Measurements from ENCODE around the gene KIF5A. TPM values are rescaled to one million over a fixed set of nuclear protein-coding genes. Genes with fewer than 3 reads are reported as not detected.

The KIF5A gene
- total RNA-seq, result 0.17 TPM in 1 of 2 replicates, not detected in the other

GRCh38 chr12:57549909-57550640 lies at the start of gene KIF5A:
Gene KIF5A (plus strand): TSS chr12:57550044. CDS start chr12:57550272, 228 bp downstream.

DNA sequence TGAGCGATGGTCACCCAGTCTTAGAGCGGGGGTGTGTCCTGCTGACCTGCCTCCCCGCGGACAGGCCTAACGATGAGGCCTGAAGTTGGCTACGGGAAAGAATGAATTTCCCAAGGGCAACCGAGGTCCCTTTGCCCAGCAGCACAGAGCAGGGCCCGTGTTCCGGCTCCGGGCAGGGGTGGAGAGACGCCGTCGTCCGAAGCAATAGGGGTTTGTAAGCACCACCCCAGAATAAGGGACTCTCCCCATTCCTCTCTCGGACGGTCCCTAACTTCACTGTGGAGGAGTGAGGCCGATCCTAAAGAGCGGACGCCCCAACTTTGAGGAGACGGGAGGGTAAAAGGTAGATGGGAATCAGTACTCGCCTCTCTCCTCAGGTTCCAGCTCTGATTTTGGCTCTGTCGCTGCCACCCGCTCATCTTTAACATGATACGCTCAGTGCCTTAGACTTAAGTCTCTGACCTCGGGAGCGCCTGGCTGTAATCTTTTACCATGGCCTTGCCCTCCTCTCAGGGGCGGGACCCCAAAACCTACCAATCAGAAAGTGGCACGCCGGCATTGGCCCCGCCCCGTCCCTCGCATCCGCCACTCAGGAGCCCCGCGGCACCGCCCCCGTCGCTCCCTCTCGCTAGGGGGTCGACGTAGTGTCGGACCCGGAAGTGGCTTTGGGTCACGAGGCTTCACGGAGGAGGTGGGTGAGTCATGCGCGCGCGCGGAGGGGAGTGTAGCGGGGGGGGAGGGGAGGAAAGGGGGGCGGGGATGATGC lies 29.6 kb upstream of the KIF5A start, which contains the start of gene DDIT3:
DDIT3 (minus strand) TSS at position 462 of the 766 bp plus-strand sequence. CDS start 3,108 bp downstream, outside the sequence.

DNA sequence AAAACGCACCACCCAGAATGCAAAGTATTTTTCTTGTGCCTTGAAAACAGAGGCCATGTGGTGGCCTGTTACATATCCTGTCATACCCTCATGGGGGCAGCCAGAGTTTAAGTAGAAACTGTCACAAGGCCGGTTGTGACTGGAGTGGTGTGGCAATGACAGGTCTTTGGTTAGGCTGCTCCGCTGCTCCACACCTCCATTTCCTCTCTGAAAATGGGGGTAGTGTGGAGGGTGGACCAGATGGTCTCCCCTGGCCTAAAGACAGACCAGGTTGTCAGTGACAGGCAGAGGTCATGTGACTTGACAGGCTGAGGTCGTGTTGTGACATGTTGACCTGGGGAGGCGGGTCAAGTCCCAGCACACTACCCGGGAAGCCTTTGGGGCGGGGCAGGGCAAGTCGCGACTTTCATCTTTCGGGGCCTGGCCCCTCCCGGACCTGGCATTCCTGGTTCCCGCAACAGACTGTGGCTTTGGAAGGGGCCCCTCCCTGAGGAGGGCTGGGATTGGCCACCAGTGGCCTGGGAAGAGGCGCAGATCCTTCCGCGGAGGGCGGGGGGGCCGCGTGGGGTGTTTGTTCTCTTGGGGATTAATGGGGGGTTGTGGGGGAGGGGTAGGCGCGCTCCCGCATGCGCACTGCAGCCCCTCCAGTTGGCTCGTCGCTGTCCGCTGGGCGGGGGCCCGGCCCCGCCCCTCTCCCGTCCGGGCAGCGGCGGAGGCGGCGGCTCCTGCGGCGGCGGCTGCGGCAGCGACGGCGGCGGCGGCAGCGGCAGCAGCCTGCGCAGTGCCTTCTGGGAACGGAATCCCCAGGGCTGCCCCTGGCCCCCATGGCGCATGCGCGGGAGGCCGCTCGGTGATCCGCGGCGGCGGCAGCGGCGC lies 27.6 kb upstream of the KIF5A start, which contains the start of gene MBD6:
MBD6 (plus strand) TSS at position 814 of the 876 bp plus-strand sequence. CDS start 1,480 bp downstream, outside the sequence.

DNA sequence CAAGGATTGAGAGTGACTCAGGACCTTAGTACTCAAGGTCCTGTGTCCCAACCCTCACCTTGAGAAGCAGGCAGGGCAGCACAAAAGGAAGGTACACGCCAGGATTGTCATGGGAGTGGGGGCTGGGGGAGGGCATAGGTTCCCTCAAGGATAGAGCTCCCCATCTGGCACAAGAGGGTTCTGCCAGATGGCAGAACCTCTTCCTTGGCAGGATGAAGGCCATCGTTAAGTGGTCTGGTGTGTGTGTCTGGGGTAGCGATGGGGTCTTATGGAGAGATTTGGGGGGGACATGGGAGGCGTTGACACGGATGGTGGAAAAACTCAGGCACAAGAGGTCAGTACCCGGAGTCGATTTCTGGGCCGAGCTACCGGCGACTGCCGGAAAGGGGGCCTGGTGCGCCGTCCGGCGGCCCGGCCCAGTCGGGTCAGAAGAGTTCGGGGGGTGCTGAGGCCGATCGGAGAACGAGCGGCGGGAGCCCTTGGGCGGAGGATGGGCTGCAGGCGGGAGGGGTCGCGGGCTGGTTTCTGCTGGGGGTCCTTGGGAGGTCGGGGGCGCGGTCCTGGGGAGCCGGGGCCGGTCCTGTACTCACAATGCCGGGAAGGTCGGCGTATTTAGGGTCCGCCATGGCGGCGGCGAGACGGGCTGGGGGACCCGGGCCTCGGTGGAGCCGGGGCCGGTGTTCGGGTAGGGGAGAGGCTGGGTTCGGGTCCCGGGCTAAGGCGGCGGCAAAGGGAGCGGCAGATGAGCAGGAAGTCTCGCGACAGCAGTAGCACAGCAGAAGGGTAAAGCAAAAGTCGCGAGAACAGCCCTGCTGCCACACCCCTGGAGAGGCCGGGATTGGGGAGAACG lies 3.2 kb upstream of the KIF5A start, which contains the start of gene DCTN2:
DCTN2 (minus strand) TSS at position 755 of the 850 bp plus-strand sequence; CDS start at position 626, 129 bp downstream.

DNA sequence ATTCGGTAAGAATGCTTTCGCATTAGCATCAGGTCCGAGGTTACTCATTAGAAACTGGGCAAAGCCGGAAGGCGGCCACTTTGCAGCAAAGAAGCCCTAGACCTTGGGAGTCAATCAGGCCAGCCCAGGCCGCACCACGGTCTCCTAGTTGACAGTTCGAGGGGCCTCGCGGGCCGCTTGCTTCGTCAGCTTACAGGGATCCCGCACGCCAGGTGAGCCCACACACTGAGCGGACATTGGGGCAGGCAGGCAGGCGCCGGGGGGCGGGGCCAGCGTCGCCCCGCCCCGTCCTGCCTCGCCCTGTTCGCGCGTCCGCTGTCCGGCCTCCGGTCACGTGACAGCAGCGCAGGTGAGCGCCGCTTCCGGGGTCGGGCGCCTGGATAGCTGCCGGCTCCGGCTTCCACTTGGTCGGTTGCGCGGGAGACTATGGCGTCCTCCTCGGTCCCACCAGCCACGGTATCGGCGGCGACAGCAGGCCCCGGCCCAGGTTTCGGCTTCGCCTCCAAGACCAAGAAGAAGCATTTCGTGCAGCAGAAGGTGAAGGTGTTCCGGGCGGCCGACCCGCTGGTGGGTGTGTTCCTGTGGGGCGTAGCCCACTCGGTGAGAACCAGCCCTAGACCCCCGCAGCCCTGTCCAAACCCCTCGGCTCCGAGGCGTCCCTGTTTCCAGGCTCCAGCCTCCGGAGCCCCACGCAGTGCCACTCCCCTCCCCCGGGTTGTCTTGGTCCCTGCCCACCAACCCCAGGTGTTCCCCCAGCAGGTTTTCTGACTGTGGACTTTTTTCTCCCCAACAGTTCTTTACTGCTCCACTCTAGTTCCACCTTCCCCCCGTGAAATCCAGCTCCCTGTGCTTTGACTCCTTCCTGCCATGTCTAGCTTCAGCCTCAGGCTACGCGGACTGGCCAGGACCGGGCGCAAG lies 41.3 kb downstream of the KIF5A start, which contains the start of gene PIP4K2C:
PIP4K2C (plus strand) TSS at position 329 of the 918 bp plus-strand sequence; CDS start at position 427, 98 bp downstream.

DNA sequence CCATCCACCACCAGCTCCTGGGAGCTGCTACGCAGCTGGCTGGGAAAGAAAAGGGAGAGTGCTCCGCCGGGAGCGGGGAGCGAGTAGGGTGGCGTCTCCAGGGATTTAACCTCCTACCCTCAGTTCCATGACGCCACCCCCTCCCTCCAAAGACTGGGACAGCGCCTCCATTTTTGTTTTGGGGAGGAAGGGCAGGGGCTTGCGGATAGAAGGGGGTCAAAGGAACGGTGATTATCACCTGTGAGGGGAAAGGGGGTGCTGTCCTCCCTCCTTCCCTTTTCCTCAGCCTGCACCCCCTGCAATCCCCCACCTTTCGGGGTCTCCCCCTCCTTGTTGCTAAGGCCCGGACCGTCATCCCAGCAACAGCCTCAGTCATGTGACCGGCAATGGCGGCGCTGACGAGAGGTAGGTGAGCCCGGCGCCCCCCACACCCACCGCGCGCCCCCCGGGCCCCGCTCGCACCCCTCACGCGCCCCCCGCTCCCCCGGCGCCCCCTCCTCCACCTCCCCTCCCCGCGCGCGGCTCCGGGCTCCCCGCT lies 54.7 kb downstream of the KIF5A start, which contains the start of gene DTX3:
DTX3 (plus strand) TSS at position 371 of the 538 bp plus-strand sequence. CDS start 1,694 bp downstream, outside the sequence.

DNA sequence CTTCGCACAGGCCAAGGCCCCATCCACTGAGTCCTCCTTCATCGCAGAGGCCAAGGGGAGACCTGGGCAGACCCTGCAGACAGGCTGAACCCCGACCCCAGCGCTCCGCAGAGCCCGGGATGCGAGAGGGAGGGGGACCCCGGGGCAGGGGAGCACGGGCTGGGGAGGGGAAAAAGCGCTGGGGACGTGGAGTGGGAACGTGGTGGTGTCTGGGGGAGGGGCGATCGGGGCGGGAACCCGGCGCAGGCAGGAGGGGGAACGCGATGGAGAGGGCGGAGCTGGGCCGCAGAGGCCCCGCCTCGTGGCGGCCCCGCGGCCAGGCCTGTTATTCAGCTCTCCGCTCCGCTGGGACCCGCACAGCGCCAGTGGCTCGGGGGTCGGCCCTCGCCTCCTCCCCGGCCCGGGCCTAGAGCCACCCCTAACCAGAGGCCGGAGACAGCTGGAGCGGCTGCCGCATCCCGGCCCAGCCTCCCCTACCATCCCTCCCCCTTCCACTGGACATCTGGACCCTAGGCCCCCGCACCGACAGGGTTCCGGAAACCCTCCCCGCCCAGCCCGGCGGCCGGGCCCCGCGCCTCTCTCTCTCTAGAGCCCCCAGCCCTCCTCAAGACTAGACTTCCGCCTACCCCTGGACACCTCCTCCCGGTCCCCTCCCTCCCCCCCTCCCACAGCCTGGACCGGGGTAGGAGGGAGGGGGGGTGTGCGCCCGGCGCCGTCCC lies 61.4 kb downstream of the KIF5A start, which contains the start of gene ARHGEF25:
ARHGEF25 (plus strand) TSS at position 328 of the 719 bp plus-strand sequence. CDS start 460 bp downstream, outside the sequence.

DNA sequence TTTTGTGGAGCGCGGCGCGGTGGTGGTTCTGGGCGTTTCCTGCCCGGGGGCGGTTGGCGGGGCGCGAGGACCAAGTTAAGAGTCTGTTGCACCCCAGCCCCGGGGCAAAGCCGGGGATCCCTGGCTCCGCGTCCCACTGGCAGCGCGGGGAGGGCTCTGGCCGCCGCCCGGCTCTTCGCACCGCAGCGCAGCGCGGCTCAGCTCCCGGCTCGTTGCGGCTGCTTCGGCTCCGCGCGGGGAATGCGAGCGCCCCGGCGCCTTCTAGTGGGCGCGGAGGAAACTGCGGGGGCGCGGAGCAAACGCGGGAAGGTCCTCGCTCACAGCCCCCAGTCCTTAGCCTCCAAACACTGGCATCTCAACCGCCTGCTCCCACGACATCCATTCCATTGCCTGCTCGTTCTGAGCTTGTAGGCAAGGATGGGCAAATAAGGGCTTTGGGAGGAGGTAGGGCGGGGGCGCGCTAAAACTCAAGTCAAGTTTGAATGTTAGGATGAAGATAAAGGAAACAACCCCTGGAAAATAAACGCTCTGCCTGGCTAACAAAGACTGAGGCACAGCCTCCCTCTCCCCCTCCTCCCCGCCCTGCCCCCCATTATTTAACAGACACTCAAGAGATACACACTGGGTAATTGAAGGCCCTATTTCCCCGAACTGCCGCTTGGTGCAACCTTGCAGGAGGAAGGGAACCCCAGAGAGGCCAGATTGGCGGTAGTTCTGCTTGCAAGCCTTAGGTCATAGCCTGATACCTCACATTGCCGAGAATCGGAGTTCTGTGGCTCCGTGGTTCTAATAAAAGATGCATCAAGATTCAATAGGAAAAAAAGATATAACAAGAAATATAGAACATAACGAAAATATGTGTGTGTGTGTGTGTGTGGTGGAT lies 83.4 kb downstream of the KIF5A start, which contains the start of gene B4GALNT1:
B4GALNT1 (minus strand) TSS at position 244 of the 883 bp plus-strand sequence. CDS start 1,069 bp downstream, outside the sequence.

Other genes with a start within 250 kb of the KIF5A start
- 17.7 and 29.1 TPM in 2 replicates for gene R3HDM2, start 119.0 kb upstream of the KIF5A start, total RNA-seq
- 0.09 TPM in 1 of 2 replicates, not detected in the other for gene INHBC, start 115.3 kb upstream of the KIF5A start, total RNA-seq
- gene INHBE, start 94.7 kb upstream of the KIF5A start, total RNA-seq, result 7.0 and 7.2 TPM in 2 replicates
- 0.68 and 1.3 TPM in 2 replicates for gene GLI1, start 90.3 kb upstream of the KIF5A start, total RNA-seq
- 0.23 TPM in 1 of 2 replicates, not detected in the other for gene ARHGAP9, start 70.2 kb upstream of the KIF5A start, total RNA-seq
- 101 and 103 TPM in 2 replicates for gene MARS1, start 62.0 kb upstream of the KIF5A start, total RNA-seq
- gene DDIT3, start 29.5 kb upstream of the KIF5A start, total RNA-seq, result 51.3 and 55.1 TPM in 2 replicates
- gene MBD6, start 27.2 kb upstream of the KIF5A start, total RNA-seq, result 5.1 and 8.8 TPM in 2 replicates
- gene DCTN2, start 2.9 kb upstream of the KIF5A start, total RNA-seq, result 155 and 186 TPM in 2 replicates
- gene PIP4K2C, start 41.1 kb downstream of the KIF5A start, total RNA-seq, result 7.4 and 7.6 TPM in 2 replicates
- gene DTX3, start 54.8 kb downstream of the KIF5A start, total RNA-seq, result 6.6 and 8.6 TPM in 2 replicates
- gene ARHGEF25, start 61.4 kb downstream of the KIF5A start, total RNA-seq, result 10.4 and 10.8 TPM in 2 replicates
- 0.17 TPM in 1 of 2 replicates, not detected in the other for gene B4GALNT1, start 83.2 kb downstream of the KIF5A start, total RNA-seq
- gene OS9, start 144.1 kb downstream of the KIF5A start, total RNA-seq, result 191 and 216 TPM in 2 replicates
- gene AGAP2, start 188.7 kb downstream of the KIF5A start, total RNA-seq, result under 0.01 and 0.23 TPM in 2 replicates
- 60.6 and 72.7 TPM in 2 replicates for gene TSPAN31, start 195.0 kb downstream of the KIF5A start, total RNA-seq
- 203 and 231 TPM in 2 replicates for gene CDK4, start 202.3 kb downstream of the KIF5A start, total RNA-seq
- 1.8 and 3.6 TPM in 2 replicates for gene MARCHF9, start 205.1 kb downstream of the KIF5A start, total RNA-seq
- 0.68 and 1.6 TPM in 2 replicates for gene CYP27B1, start 217.0 kb downstream of the KIF5A start, total RNA-seq
- 8.5 and 20.0 TPM in 2 replicates for gene METTL1, start 222.1 kb downstream of the KIF5A start, total RNA-seq
- 5.4 and 7.7 TPM in 2 replicates for gene EEF1AKMT3, start 222.6 kb downstream of the KIF5A start, total RNA-seq
- 13.6 and 18.3 TPM in 2 replicates for gene TSFM, start 232.7 kb downstream of the KIF5A start, total RNA-seq